Activated CD8-positive, alpha-beta T cell treated with anti-CD3 and anti-CD28 coated beads for 36 hours (primary cell): ENCODE data around the gene COL5A1. TPM values are rescaled to one million over a fixed set of nuclear protein-coding genes. Genes with fewer than 3 reads are reported as not detected.

ENCODE experiments used
- ATAC-seq: fragments of 200-7000 bp; cut with Tn5 transposase; one replicate; pipeline ENCODE4 v1.10.0; 2021; ENCODE audit warnings: mild to moderate bottlenecking, moderate library complexity
- CTCF ChIA-PET: fragments of 350-600 bp; sonication (Branson Sonifier 250); formaldehyde crosslinking; loops from one replicate; lab custom pipeline; 2021; ENCODE audit warnings: antibody characterized with exemption; lab: Charles Lee
- POLR2A ChIA-PET: fragments of 350-600 bp; sonication (Branson Sonifier 250); formaldehyde crosslinking; loops from one replicate; lab custom pipeline; 2021; ENCODE audit warnings: antibody characterized with exemption; lab: Charles Lee
- DNase-seq: peaks from one replicate; pipeline ENCODE4 v3.0.0-alpha.2; 2020
- H3K27ac Mint-ChIP-seq: one replicate; pipeline ENCODE4 v1.8.0; 2021; ENCODE audit warnings: mild to moderate bottlenecking, mixed read lengths
- H3K27me3 Mint-ChIP-seq: one replicate; pipeline ENCODE4 v1.8.0; 2021; ENCODE audit warnings: mixed read lengths
- H3K36me3 Mint-ChIP-seq: one replicate; pipeline ENCODE4 v1.8.0; 2021; ENCODE audit warnings: low read depth, mixed read lengths
- H3K4me1 Mint-ChIP-seq: one replicate; pipeline ENCODE4 v1.8.0; 2021; ENCODE audit warnings: low read depth, mixed read lengths
- H3K4me3 Mint-ChIP-seq: one replicate; pipeline ENCODE4 v1.8.0; 2021; ENCODE audit warnings: mild to moderate bottlenecking, moderate library complexity, mixed read lengths
- H3K9me3 Mint-ChIP-seq: one replicate; pipeline ENCODE4 v1.8.0; 2021; ENCODE audit warnings: mixed read lengths
- intact Hi-C: fragments of 100-400 bp; cut with micrococcal nuclease; formaldehyde crosslinking; loops from one replicate; pipeline ENCODE4 v1.10.0; 2022
- total RNA-seq, 2 experiments: library from RNA; stranded (reverse); gene quantifications; one replicate each; pipeline ENCODE4 v1.2.3, GENCODE V29; 2021
- TF ChIP-seq, protein P1 (sequence below): fragments of 200-600 bp; IDR thresholded peaks from one replicate; pipeline ENCODE4 v1.8.0; 2022; ENCODE audit warnings: antibody characterized with exemption, mild to moderate bottlenecking

COL5A1 gene
- total RNA-seq, 2 experiments from 2014 or later, result 0.29 to 0.34 TPM

DNA sequence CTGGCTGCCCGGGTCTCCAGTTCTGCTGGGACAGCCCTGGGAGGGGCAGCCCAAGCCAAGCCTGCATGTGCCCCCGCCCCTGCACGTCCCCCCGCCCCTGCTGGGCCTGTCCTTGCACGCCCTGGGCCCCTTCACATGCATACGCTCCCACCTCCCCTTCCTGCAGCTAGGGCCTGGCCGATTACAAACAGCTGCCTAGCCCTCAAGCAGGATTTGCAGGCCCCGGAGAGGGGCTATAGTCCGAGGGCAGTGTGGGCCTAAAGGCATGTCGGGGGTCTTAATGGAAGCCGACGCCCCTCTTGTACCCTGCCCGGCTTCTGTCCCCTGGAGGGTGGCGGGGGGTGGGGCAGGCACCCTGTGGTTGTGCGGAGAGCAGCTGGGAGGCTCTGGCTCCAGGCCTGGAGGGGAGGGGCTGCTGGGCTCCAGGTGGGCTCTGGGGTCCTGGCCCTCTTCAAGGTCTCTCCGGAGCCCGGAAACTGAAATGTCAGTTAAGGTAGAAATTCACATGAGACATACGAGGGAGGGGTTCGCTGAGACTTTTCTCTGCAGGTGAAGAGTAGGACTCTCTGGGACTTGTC, 16.9 kb downstream of the COL5A1 start:
- Mint-ChIP-seq H3K36me3 (peaks cover 2% of the 10 kb centered on the region), H3K27ac (no peak overlapping the region), H3K4me1 (no peaks in the 10 kb centered on the region), H3K27me3 (peaks cover 2% of the 10 kb centered on the region), H3K4me3 (no peak overlapping the region), H3K9me3 (peaks cover 9% of the 10 kb centered on the region)
- intact Hi-C loops, result no loop called here
- ATAC-seq (no peak), DNase-seq (no peak)
- ChIA-PET POLR2A (no interaction called here), CTCF (interaction anchor here (1.0 kb wide), 1 partner anchor 210 kb away, joined by 3 read pairs; no protein-coding TSS in a partner anchor)
- TF ChIP-seq, protein P1, sequence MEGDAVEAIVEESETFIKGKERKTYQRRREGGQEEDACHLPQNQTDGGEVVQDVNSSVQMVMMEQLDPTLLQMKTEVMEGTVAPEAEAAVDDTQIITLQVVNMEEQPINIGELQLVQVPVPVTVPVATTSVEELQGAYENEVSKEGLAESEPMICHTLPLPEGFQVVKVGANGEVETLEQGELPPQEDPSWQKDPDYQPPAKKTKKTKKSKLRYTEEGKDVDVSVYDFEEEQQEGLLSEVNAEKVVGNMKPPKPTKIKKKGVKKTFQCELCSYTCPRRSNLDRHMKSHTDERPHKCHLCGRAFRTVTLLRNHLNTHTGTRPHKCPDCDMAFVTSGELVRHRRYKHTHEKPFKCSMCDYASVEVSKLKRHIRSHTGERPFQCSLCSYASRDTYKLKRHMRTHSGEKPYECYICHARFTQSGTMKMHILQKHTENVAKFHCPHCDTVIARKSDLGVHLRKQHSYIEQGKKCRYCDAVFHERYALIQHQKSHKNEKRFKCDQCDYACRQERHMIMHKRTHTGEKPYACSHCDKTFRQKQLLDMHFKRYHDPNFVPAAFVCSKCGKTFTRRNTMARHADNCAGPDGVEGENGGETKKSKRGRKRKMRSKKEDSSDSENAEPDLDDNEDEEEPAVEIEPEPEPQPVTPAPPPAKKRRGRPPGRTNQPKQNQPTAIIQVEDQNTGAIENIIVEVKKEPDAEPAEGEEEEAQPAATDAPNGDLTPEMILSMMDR, result no peak

- Mint-ChIP-seq H3K27ac (no peak overlapping the region), H3K4me1 (no peaks in the 10 kb centered on the region), H3K36me3 (peaks cover 2% of the 10 kb centered on the region), H3K4me3 (no peak overlapping the region), H3K9me3 (peaks cover 9% of the 10 kb centered on the region), H3K27me3 (peaks cover 2% of the 10 kb centered on the region)
- TF ChIP-seq, protein P1, result no peak
- DNase-seq (no peak), ATAC-seq (no peak)
- CTCF ChIA-PET, result interaction anchor here (1.2 kb wide), 1 partner anchor 10 kb away, joined by 3 read pairs; no protein-coding TSS in a partner anchor
- POLR2A ChIA-PET, result no interaction called here
- intact Hi-C loops, result no loop called here
Observed at GRCh38 chr9:134659688-134660131, 18.1 kb downstream of the COL5A1 start.

DNA sequence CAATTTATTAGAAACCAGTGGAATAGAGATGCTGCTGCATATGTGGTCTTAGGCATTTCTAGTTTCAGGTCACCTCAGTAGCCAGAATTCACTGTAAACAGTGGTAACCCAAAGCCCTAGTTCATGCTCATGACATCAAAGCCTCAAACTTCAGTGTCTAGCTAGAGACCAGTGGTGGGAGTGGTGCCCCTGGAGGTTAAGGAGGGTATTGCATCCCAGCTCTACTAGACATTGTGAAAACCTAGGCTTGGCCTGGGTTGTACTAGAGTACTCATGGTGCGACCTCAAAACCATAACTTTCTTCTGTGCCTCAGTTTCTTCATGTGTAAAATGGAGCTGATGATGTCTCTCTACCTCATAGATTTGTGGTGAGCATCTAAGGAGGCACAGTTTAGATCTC, 18.8 kb downstream of the COL5A1 start:
- H3K27me3 Mint-ChIP-seq, result peaks cover 2% of the 10 kb centered on the region
- peaks cover 2% of the 10 kb centered on the region for H3K36me3 Mint-ChIP-seq
- TF ChIP-seq, protein P1, result peak; percentile 63
- no peak overlapping the region for H3K27ac Mint-ChIP-seq
- H3K9me3 Mint-ChIP-seq, result peaks cover 9% of the 10 kb centered on the region
- DNase-seq (peak; percentile 60), ATAC-seq (no peak)
- H3K4me1 Mint-ChIP-seq, result no peaks in the 10 kb centered on the region
- no peak overlapping the region for H3K4me3 Mint-ChIP-seq
- CTCF ChIA-PET, result interaction anchor here (1.2 kb wide), 2 partner anchors 10 to 211 kb away, joined by 3 to 4 read pairs; no protein-coding TSS in a partner anchor
- intact Hi-C loops, result no loop called here
- POLR2A ChIA-PET, result no interaction called here

GRCh38 chr9:134661299-134661698, 19.7 kb downstream of the COL5A1 start:
- peaks cover 2% of the 10 kb centered on the region for H3K36me3 Mint-ChIP-seq
- intact Hi-C loops, result no loop called here
- ATAC-seq (no peak), DNase-seq (no peak)
- TF ChIP-seq, protein P1, result no peak
- H3K4me1 Mint-ChIP-seq, result no peaks in the 10 kb centered on the region
- H3K4me3 Mint-ChIP-seq, result no peak overlapping the region
- H3K27ac Mint-ChIP-seq, result no peak overlapping the region
- H3K27me3 Mint-ChIP-seq, result peaks cover 2% of the 10 kb centered on the region
- peaks cover 9% of the 10 kb centered on the region for H3K9me3 Mint-ChIP-seq
- ChIA-PET CTCF (interaction anchor here (1.2 kb wide), 1 partner anchor 211 kb away, joined by 4 read pairs; no protein-coding TSS in a partner anchor), POLR2A (no interaction called here)

DNA sequence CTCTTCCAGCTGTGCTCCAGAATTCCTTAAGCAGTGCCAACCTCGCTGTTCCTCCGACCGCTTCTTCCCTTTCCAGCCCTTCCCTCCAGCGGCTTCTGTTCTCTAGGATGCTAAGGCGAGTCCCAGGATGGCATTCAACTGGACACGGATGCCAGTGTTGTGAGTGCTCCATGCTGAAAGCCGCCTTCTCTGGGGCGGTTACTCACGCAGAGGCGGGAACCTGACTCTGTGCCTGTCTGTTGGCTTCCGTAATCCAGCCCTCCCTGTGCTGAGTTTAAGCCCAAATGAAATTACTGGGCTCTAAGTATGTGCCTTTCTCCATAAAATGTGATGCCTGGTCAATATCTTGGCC, 20.2 kb downstream of the COL5A1 start:
- ATAC-seq (no peak), DNase-seq (no peak)
- CTCF ChIA-PET, result no interaction called here
- H3K36me3 Mint-ChIP-seq, result peaks cover 2% of the 10 kb centered on the region
- H3K4me3 Mint-ChIP-seq, result no peak overlapping the region
- peaks cover 2% of the 10 kb centered on the region for H3K27me3 Mint-ChIP-seq
- TF ChIP-seq, protein P1, result no peak
- peaks cover 9% of the 10 kb centered on the region for H3K9me3 Mint-ChIP-seq
- POLR2A ChIA-PET, result no interaction called here
- H3K4me1 Mint-ChIP-seq, result peaks cover 4% of the 10 kb centered on the region
- intact Hi-C loops, result no loop called here
- no peak overlapping the region for H3K27ac Mint-ChIP-seq
